GM19193 (cell line): ENCODE results near the gene KRTAP2-3.
"Not testable (repeated sequence)": the region's sequence is repeated elsewhere in the genome, so short reads cannot be mapped to it uniquely, and the experiment has no call there.

Experiments
- POLR2A ChIP-seq: IDR thresholded peaks from 4 replicates; pipeline ENCODE4 v1.6.1; 2011; ENCODE audit not compliant: insufficient read depth, insufficient read length; ENCODE audit errors: extremely low read depth

The KRTAP2-3 gene

DNA sequence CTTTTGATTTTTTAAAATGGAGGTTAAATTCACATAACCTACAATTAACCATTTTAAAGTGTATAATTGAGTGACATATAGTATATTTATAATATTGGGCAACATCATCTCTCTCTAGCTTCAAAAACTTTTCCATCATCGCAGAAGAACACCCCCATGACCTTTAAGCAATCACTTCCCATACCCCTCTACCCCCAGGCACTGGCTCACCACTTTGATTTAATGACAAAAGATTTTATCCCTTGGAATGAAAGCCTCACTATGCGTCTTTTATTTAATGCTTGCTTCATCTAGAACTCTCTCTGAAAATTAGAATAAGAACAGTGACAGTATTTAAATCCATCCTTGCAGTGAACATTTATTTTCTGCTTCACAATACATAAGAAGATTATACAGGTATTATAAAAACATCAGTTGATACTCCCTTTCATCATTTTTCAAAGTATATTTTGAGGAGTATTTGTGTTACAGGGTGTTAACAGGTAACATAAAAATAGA, 22.0 kb downstream of the KRTAP2-3 start:
- no peak for TF ChIP-seq POLR2A

DNA sequence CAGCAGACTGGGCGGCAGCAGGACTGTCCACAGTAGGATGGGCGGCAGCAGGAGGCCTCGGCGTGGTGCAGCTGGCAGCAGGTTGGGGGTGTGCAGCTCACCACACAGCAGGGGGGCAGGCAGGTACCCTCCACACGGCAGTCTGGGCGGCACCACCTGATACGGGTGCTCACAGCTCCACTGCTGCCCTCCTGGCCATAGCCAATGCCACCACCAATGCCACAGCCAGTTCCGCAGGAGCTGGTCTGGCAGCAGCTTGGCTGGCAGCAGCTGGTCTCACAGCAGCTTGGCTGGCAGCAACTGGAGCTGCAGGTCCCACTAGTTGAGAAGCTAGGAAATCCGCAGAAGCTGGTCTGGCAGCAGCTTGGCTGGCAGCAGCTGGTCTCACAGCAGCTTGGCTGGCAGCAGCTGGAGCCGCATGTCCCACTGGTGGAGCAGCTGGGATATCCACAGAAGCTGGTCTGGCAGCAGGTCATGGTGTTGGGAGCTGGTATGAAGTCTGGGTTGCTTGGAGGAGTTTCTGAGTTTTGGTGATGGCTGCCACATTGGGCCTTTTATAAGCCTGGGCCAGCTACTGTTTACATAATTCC, 25.5 kb downstream of the KRTAP2-3 start, which contains the start of gene KRTAP1-3:
KRTAP1-3 (minus strand) TSS at position 529 of the 590 bp plus-strand sequence; CDS start at position 476, 53 bp downstream.
- TF ChIP-seq POLR2A: not testable (repeated sequence)

DNA sequence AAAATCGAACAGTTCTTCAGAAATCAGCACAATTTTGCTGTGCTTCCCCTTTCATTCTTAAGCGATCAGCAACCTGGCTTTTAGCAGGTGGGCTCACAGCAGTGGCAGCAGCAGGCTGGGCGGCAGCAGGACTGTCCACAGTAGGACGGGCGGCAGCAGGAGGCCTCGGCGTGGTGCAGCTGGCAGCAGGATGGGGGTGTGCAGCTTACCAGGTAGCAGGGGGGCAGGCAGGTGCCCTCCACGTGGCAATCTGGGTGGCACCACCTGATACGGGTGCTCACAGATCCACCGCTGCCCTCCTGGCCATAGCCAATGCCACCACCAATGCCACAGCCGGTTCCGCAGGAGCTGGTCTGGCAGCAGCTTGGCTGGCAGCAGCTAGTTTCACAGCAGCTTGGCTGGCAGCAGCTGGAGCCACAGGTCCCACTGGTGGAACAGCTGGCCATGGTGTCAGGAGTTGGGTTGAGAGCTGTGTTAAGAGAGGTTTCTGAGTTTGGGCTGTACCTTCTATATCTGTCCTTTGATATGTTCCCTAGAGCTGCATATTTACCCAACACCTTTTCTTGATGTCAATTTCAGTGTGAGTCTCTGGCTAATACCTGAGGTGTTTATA, 30.2 kb downstream of the KRTAP2-3 start, which contains the start of gene KRTAP1-4:
KRTAP1-4 (minus strand) TSS at position 563 of the 613 bp plus-strand sequence; CDS start at position 446, 117 bp downstream.
- TF ChIP-seq POLR2A: no peak

DNA sequence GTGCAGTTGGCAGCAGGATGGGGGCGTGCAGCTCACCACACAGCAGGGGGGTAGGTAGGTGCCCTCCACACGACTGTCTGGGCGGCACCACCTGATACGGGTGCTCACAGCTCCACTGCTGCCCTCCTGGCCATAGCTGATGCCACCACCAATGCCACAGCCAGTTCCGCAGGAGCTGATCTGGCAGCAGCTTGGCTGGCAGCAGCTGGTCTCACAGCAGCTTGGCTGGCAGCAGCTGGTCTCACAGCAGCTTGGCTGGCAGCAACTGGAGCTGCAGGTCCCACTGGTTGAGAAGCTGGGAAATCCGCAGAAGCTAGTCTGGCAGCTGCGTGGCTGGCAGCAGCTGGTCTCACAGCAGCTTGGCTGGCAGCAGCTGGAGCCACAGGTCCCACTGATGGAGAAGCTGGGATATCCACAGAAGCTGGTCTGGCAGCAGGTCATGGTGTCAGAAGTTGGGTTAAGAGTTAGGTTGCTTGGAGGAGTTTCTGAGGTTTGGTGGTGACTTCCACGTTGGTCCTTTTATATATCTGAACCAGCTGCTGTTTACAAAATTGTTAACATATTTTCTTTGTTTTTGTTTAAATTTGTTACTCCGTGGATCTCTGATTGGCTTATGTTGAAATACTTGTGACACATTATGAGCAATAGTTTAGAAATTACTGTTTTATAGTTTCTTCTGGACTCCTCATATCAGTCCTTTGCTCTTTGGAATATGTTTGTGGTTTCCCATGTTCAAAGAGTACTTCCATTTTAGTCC, 33.0 kb downstream of the KRTAP2-3 start, which contains the start of gene KRTAP1-5:
KRTAP1-5 (minus strand) TSS at position 494 of the 757 bp plus-strand sequence; CDS start at position 441, 53 bp downstream.
- TF ChIP-seq POLR2A: no peak

DNA sequence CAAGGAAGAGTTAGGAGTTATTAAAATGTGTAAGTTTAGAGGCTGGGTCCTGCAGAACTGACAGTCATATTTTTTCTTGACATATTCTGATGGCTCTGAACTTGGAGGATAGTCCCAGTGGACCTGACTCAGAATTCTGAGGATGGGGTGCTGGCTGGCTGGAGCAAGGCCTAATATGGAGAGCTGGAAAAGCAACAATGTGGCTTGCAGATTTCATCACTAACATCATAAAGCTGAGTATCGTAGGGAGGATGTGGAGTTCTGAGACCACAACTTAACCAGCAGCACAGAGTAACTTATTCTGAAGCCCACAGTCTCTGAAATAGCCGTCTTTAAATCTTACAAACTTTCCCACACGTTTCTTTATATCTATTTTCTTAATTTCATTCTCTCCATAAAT, 35.2 kb downstream of the KRTAP2-3 start:
- TF ChIP-seq POLR2A: no peak

DNA sequence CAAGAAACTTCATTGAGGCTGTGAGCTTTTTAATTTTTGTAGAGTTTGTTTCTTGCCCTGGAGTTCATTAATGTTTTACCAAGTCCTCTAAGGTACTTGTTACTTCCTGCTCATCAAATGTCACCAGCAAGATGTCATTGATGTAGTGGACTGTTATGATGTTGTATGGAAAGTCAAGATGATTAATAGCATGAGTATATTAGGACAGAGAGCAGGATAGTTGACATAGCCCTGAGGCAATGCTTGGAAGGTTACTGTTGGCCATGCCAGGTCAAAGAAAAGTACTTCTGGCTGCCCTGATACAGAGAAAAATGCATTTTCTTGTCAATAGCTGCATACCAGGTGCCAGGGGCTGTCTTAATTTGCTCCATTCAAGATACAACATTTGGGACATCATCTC, 39.6 kb downstream of the KRTAP2-3 start:
- no peak for TF ChIP-seq POLR2A

DNA sequence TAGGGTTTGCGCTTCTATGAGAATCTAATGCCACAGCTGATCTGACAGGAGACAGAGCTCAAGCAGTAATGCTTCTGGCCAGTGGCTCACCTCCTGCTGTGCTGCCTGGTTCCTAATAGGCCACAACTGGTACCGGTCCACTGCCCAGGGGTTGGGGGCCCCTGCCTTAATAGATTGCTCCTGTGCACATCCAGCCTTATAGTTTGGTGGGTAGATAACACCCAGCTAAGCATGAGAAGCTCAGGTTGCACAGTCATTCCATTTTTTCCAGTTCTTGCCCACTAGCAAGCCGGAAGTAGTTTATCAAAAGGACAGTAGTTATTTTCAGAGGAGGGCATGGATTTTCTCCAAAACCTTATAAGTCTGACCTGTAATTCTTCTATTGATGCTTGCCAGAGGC, 40.5 kb downstream of the KRTAP2-3 start:
- TF ChIP-seq POLR2A: no peak

DNA sequence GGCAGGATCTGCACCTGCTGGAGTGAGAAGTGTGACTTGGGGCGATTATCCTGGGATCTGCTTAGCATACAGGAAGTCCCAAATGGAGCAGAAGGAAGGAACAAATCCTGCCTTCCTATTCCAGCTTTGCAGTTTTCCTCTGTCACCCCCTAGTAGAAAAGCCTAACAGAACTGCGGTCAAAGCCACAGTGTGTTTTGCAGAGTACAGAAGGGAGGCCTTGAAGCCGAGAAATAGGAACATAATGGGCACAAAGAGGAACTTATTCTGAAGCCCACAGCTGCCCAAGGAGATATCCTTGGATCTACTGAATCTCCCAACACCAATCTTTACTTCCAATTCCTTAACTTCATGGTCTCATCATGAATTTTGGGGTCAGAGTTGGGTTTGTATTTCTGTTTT, 41.4 kb downstream of the KRTAP2-3 start:
- TF ChIP-seq POLR2A: no peak

DNA sequence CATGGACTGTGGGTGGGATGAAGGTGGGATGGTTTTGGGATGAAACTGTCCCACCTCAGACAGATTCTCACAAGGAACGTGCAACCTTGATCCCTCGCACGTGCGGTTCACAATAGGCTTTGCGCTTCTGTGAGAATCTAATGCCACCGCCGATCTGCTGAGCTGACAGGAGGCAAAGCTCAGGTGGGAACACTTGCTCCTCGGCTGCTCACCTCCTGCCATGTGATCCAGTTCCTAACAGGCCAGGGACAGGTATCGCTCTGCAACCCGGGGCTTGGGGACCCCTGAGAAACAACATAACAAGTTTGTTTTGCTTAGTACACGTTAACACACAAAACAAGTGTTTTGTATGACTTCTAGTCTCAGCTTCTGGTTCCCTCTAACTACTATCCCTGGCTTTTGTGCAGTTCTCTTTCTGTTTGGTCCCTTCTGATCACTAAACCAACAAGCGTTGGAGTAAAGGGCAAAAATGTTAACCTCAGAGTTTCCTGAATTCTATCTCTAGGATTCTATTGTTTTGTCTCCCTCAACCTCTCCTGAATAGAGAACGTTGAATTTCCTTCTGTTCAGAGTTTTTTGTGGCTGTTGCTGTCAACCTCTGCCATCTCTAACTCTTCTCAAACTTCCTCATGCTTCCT, 43.2 kb downstream of the KRTAP2-3 start:
- TF ChIP-seq POLR2A: no peak

DNA sequence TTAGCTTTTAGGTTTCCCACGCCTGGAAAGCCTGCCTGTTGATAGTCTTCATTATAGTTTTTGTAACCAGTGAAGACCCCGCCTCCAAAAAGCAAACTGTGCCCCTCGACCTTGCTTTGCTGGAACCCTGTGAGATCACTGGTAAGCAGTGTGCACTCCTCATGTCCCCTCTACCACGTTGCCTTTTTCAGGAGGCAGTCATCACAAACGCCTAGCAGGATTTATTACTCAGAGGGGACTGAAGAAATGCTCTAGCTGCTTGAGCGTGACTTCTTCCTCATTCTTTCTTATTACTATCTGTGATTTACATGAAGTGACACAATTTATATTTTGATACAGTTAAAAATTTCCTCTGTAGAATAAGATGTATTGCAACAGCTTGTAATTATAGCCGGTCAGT, 44.5 kb downstream of the KRTAP2-3 start:
- TF ChIP-seq POLR2A: no peak

DNA sequence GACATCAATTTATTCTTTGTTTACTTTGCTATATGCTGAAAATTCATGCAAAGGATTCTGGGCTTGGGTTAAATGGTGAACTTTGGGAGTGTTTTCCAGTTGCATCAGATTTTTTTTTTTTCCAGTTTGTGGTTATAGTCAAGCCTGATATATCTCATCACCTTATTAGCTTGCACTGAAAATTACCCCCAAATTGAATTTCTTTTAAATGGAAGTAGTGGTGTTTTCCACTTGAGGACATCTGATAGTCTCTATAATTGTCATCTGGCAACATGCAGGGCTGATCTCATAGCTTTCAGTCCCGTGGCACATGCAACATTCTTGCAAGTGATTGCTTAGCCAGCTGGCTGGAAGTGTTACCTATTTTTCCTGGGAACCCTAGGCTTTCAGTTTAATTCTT, 46.3 kb downstream of the KRTAP2-3 start:
- TF ChIP-seq POLR2A: no peak

DNA sequence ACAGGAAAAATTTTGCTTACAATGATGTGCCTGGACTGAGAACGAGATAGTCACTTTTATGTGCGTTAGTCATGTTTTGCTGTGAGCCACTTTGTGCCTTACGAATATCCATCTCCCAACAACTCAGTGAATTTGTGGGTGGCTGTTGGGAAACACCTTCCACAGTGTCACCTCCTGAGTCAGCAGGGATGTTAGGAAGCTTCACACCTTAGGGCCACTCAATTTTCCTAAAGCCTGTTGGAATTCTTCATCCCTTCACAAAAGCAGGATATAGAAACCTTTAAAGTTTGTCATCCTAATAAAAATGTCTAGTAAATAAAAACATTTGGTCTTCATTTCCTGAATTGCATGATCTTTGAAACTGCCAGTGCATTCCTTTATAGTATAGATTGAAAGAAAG, 46.7 kb downstream of the KRTAP2-3 start:
- TF ChIP-seq POLR2A: no peak

DNA sequence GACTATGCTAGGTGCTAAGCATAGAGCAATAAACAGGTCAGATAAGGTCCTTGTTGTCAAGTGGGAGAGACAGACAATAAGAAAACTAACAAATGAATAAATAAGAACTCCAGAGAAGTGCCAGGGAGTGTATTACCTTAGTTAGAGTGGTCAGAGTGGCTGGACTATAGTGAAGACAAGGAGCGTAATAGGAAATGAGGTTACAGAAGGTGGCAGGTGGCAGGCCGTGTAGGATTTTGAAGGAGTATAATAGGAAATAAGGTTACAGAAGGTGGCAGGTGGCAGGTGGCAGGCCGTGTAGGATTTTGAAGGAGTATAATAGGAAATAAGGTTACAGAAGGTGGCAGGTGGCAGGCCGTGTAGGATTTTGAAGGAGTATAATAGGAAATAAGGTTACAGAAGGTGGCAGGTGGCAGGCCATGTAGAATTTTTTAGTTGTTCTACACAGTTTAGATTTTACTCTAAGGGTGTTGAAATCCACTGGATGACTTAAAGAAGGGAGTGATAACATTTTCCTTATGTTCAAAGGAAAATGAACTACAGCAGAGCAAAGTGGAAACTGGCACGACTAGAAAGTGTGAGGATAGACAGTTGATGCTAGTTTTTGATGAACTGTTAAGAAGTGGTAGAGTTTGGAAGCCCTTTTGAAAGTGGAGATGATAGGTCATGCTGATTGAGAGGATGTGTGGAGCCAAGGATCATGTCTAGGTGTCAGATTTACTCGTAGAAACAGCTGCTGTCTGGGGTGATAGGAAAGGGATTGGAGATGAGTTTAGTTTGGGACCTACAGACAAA, 47.4 kb downstream of the KRTAP2-3 start:
- TF ChIP-seq POLR2A: no peak

DNA sequence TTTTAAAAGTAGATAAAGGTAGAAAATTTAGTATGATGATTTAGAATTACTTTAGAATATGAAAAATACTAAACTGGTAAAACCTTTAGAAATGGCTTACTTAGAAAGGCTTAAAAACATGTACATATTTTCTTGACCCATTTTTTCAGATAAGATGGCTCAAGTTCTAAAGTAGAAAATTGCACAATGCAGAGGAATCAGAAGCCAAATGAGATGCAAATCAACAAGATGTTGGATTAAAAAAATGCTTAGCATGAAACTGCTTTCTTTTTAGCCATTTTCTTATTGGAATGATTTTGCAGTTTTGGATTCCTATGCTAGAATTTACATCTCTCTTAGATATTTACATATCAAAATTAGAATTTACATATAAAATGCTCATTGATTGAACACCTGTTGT, 49.5 kb downstream of the KRTAP2-3 start:
- no peak for TF ChIP-seq POLR2A
